T-helper 1 cell (primary cell): ENCODE measurements around the gene ATRAID.
"Not testable (repeated sequence)": the region's sequence is repeated elsewhere in the genome, so short reads cannot be mapped to it uniquely, and the experiment has no call there.

Experiments
- DNase-seq, 5 donors: peaks; one replicate each; pipeline ENCODE4 v3.0.0-alpha.2; 2012 to 2020
- total RNA-seq, 4 donors: gene quantifications; one replicate each; lab custom pipeline; 2026; lab: John Stamatoyannopoulos, UW

ATRAID gene, protein sequence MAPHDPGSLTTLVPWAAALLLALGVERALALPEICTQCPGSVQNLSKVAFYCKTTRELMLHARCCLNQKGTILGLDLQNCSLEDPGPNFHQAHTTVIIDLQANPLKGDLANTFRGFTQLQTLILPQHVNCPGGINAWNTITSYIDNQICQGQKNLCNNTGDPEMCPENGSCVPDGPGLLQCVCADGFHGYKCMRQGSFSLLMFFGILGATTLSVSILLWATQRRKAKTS
- 39.7 to 53.5 (median 49.7) reads per million in 4 donors for total RNA-seq

DNA sequence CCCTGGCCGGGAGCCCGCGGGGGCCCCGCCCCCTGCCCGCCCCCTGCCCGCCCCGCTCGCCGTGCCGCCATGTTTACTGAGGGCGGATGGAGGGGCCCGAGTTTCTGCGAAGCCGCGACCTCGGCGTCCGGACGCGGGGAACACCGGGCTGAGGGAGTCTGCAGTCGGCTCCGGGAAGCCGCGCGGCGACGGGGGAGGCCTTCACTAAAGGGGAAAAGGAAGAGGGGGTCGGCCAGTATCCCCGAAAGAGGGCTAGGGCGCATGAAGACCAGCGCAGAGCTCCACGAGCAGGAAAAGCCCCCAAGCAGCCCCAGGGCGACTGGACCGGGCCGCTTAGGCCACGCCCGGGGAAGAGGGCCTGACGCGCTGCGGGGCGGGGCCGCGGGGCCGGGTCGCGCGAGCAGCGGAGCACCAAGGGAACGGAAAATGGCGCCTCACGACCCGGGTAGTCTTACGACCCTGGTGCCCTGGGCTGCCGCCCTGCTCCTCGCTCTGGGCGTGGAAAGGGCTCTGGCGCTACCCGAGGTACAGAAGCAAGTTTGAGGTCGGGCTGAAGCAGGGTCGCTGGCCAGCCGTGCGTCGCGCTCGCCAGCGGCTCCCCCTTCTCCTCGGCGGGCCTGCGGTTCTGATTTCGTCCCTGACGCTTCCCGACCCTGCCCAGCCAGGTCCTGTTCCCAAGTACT, at the start of gene ATRAID, which contains the start of gene SLC5A6:
Gene ATRAID, plus strand, starts transcription at position 99 of the 683 bp plus-strand sequence. Its CDS starts 328 bp downstream, at position 427.
Gene SLC5A6, minus strand, starts transcription at position 326 of the 683 bp plus-strand sequence. CDS start 4,618 bp downstream, outside the sequence.
- peak; percentile 76 to 91 (median 84) for DNase-seq

- no peak for DNase-seq
These were observed 49.4 kb upstream of the ATRAID start for GRCh38 chr2:27162151-27163121.

DNA sequence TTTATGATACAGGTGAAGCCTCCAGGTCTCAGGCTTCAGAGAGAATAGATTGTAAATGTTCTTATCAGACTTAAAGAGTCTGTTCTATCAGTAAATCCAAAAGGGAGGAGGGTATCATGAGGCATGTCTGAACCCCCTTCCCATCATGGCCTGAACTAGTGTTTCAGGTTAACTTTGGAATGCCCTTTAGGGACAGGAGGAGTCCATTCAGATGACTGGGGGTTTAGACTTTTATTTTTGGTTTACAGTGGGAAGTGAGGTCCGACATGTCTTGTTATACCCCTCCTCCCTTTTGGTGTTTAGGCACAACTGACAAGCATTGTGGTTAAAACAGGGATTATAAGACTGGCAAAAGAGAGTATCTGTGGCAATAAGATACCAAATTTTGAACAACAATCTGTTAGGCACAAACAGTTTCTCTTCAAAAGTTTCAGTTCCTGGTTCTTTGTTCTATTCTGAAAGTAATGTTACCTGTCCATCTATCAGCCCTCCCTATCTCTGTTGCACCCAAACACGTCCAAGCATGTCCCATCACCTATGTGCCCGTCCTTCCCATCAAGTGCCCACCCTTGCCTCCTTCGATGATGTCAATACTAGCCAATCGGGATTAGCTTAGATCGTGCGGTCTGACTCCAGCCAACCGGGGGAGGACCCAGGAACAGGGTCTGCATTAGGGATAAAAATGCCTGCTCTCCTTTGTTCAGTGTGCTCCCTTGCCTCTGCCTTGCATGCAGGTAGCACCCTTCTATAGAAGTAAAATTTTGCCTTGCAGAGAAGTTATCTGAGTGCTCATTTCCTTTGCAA, 46.7 kb upstream of the ATRAID start:
- no peak for DNase-seq

DNA sequence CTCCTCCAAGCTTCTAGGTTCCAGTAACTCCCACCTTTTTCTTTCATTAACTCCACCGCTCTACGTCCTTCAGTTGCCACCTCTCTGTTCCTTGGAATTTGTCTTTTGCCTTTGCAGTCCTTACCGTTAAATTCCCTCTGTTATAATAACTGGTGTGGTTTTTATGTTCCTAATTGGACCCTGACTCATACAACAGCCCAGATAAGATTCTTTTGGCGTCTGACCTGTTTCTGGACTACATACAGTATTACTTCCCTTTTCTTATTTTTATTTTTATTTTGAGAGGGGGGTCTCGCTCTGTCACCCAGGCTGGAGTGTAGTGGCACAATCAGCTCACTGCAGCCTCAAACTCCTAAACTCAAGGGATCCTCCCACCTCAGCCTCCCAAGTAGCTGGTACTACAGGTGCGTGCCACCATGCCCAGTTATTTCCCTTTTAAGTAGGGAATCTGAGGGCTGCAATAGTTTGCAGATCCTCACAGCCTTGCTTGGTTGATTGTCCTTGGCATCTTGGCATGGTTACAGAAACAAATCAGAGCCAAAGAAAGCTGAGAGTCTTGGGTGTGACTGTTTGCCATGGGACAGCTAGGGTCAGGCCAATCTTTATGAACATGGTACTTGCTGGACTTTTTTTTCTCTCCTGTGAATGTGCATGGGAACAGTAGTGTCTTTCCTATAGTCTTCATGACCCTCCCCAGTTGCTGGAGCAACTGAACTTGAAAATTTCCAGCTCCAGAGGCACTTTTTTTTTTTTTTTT, 41.1 kb upstream of the ATRAID start:
- no peak for DNase-seq

- DNase-seq, result no peak
These were observed 40.4 kb upstream of the ATRAID start for GRCh38 chr2:27171351-27171848.

GRCh38 chr2:27174638-27175037, 37.2 kb upstream of the ATRAID start:
- no peak for DNase-seq

GRCh38 chr2:27175330-27175729, 36.5 kb upstream of the ATRAID start:
- DNase-seq, result no peak

- not testable (repeated sequence) for DNase-seq
These were observed 36.1 kb upstream of the ATRAID start for GRCh38 chr2:27175781-27176180.

GRCh38 chr2:27177441-27178351, 34.1 kb upstream of the ATRAID start:
- no peak for DNase-seq

GRCh38 chr2:27178469-27178868, 33.4 kb upstream of the ATRAID start:
- DNase-seq, result no peak

- no peak for DNase-seq
These were observed 32.4 kb upstream of the ATRAID start for GRCh38 chr2:27179344-27180000.

- no peak for DNase-seq
These were observed 29.5 kb upstream of the ATRAID start for GRCh38 chr2:27182346-27182745.

DNA sequence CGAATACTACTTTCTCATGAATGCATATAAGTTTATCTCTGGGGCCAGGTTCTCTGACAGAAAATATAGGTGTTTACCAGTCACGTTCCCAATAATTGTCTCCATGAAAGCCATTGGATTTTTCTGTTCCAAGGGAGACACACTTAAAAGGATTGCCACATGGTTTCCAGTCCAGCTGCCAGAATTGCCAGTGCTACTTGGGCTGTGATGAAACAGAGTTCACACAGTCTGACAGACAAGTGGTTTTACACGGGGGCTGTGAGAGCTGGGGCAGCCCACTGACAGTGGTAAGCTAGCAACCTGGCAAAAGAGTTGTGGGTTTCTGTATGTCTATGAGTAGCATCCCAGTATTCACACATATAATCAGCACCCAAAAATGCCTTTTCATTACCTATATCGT, 27.7 kb upstream of the ATRAID start:
- DNase-seq, result no peak

DNA sequence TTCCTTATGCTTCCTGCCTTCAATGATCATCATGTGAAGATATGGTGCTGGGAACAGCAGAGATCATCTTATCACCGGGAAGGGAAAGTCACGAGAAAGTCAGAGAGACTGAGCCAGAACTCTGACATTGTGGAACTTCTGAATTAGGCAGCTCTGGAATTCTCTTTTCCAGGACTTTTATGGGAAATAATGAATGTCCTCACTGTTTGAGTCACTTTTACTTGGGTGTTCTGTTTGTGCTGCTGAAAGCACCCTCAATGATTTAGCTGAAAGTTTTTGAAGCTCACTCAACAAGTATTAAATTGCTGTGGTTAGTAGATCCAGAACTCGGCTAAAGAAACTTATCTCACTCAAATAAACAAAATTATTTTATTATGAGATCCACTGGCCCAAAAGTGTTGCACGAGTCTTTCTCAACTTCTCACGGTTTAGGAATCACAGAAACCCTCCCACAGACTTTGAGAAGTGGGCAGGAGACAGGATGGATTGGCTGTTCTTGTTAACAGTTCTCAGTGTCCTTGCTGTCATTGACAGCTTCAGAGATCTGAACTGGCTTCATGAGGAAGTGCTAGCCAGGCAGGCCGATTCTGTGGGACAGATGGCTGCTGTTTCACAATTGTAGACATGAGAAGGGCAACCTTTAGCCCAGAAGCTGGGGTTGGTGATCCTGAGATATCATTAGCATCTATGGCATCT, 26.4 kb upstream of the ATRAID start:
- DNase-seq, result no peak

DNA sequence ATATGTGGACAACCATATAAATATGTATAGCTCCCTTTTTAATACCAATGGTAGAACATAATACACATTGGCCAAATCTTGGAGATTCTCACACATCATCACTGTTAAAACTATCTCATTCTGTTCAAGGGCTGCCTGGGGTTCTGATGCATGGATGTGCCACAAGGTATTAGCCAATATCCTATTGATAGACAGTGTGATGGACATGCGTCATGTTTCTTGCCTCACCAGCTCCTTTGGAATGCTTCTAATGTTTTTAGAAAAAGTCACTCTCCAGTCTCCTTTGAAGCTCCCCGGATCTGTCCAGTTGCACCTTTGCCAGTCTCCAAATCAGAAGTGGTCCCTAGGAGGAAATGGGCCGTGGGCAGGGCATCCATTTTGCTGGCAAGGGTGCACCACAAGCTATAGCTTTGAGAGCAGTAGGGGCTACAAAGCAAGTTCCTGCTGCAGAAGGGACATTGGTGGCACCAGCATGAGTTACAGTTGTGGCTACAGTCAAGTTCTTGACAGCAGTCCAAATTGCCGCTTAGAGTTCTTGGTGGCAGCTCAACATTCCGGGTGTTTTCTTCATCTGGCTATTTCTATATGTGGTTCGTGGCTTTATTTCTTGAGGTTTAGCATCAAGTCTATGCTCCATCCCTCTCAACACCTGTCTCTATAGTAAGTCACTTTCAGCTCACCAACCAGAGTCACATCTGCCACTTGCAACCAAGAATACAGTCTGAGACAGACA, 25.1 kb upstream of the ATRAID start:
- DNase-seq, result no peak

- DNase-seq, result no peak
These were observed 21.9 kb upstream of the ATRAID start for GRCh38 chr2:27189989-27190388.

- DNase-seq, result peak in 2 of 5 donors; percentile 29 to 30
These were observed 20.6 kb upstream of the ATRAID start for GRCh38 chr2:27191070-27191829.
